NOMO-1 (cell line): ENCODE data around the gene TOMM20L.
A peak's percentile ranks its signal among the peaks of the same experiment; 100 is the strongest.

Source experiments
- DNase-seq, 2 experiments: peaks; one replicate each; lab custom pipeline; 2025; ENCODE audit not compliant: unreplicated experiment in 2 of 2; lab: John Stamatoyannopoulos, UW

Gene TOMM20L

GRCh38 chr14:58426670-58427280 lies 31.0 kb downstream of the TOMM20L start:
- DNase-seq = peak; percentile 41 to 57

GRCh38 chr14:58427281-58428117 lies 31.8 kb downstream of the TOMM20L start, which contains the start of the genes KIAA0586 and TIMM9:
Gene KIAA0586 (plus strand): TSS chr14:58427719. CDS start chr14:58428265, 546 bp downstream.
Gene TIMM9 (minus strand): TSS chr14:58427531. CDS start chr14:58411945, 15,586 bp downstream.
- peak; percentile 93 to 96 for DNase-seq

DNA sequence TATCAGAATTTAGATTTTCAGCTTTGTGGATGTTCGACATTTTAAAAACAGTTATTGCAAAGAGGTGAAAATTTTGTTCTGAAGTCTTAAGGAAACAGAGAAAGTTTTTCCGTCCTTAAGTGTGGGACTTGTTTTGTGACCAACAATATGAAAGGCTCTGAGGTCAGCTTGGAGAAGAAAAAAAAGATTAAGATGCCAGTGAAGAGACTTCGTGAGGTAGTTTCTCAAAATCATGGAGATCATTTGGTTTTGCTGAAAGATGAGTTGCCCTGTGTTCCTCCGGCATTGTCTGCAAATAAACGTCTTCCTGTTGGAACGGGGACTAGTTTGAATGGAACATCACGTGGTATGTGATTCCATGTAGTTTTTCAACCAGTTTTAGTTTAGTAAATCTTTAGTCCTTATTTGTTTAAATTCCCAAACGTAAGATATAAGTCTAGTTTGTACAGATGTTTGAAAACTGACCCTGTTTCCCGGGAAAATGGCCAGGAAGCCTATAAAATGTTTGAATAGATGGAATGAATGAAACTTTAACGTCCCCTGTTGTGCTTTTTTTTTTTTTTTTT lies 32.5 kb downstream of the TOMM20L start:
- DNase-seq = peak; percentile 2 to 36

- no peak for DNase-seq
Measured at GRCh38 chr14:58430156-58430555, 34.4 kb downstream of the TOMM20L start.

DNA sequence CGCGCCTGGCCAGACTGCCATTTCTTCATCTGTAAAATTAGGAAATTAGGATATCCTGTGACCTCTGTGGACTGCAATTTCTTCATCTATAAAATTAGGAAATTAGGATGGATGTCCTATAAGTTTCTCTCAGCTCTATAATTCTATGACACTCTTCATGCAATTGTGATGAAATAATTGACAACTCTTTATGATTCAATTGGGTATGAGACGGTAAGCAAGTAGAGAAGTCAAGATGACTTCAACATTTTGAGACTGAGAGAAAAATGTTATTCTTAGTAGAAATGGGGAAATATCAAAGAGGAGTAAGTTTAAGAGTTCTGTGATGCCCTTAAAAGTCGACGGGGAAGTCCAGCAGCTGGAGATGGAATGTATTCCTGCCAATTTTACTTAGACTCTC lies 43.7 kb downstream of the TOMM20L start:
- no peak for DNase-seq

DNA sequence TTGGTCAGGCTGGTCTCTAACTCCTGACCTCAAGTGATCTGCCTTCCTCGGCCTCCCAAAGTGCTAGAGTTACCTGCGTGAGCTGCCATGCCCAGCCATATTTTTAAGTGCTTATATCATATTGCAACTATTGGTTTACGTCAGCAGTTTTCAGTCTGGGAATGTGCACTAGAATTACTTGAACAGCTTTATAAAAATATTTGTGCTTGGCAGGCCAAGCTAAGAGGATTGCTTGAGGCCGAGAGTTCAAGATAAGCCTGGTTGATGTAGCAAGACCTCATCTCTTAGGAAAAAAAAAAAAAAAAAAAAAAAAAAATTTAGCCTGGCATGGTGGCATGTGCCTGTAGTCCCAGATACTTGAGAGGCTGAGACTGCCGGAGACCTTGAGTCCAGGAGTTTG lies 48.9 kb downstream of the TOMM20L start:
- DNase-seq = no peak

- no peak for DNase-seq
Measured at GRCh38 chr14:58455593-58456265, 60.0 kb downstream of the TOMM20L start.
